ENCODE measurements around the gene GIMD1. TPM values are rescaled to one million over a fixed set of nuclear protein-coding genes. Genes with fewer than 3 reads are reported as not detected.
A peak's percentile ranks its signal among the peaks of the same experiment; 100 is the strongest.

GIMD1 gene
- total RNA-seq, 1 experiment from 2014 or later: not detected

DNA sequence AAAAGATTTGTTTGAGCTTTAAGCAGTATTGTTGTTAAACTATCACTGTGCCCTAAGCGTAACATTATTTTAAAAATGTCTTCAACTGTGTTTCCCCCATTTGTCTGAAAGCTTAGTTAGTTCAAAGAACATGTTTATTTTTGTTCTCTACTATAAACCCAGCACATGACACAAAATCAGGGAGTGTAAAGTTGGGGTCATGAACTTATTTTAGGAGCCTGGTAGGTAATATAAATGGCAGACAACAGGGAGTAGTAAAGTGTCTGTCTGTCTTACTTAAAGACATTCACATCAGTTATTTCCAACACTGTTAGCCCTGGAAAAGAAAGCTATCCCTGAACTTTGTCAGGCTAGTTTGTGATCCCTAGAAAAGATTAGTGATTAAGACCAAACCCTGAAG, 48.3 kb downstream of the GIMD1 start:
- Histone ChIP-seq H3K4me1 (replicated peaks; ENCODE audit: insufficient read depth) (peaks cover 10% of the 10 kb centered on the region; the same call in 1 of the 2 replicates), H3K4me2 (no peak overlapping the region), H3K9me3 (ENCODE audit: insufficient read depth, low read depth) (no peaks in the 10 kb centered on the region), H4K20me1 (ENCODE audit: insufficient read depth) (no peaks in the 10 kb centered on the region), H3K4me3 (no peak overlapping the region), H3K36me3 (ENCODE audit: low read depth) (no peaks in the 10 kb centered on the region), H3K79me2 (ENCODE audit: low read depth) (peaks cover 47% of the 10 kb centered on the region), H3F3A (ENCODE audit: insufficient read depth, low read depth) (peaks cover 8% of the 10 kb centered on the region), H3K9me2 (ENCODE audit: insufficient read depth) (no peaks in the 10 kb centered on the region), H3K27me3 (ENCODE audit: insufficient read depth, low read depth) (no peaks in the 10 kb centered on the region), H3K27ac (no peak overlapping the region), H2AFZ (no peak overlapping the region)
- POLR2A ChIA-PET (ENCODE audit: unreplicated experiment): no interaction called here
- BruUV-seq (replicated peaks): no TSS peak
- CTCF ChIA-PET: no interaction called here
- intact Hi-C loops (cut with micrococcal nuclease; ENCODE audit: unreplicated experiment): no loop called here
- no peak for DNase-seq
- TF ChIP-seq, protein P1, sequence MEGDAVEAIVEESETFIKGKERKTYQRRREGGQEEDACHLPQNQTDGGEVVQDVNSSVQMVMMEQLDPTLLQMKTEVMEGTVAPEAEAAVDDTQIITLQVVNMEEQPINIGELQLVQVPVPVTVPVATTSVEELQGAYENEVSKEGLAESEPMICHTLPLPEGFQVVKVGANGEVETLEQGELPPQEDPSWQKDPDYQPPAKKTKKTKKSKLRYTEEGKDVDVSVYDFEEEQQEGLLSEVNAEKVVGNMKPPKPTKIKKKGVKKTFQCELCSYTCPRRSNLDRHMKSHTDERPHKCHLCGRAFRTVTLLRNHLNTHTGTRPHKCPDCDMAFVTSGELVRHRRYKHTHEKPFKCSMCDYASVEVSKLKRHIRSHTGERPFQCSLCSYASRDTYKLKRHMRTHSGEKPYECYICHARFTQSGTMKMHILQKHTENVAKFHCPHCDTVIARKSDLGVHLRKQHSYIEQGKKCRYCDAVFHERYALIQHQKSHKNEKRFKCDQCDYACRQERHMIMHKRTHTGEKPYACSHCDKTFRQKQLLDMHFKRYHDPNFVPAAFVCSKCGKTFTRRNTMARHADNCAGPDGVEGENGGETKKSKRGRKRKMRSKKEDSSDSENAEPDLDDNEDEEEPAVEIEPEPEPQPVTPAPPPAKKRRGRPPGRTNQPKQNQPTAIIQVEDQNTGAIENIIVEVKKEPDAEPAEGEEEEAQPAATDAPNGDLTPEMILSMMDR (conservative IDR thresholded peaks at IDR 0.05): no peak

DNA sequence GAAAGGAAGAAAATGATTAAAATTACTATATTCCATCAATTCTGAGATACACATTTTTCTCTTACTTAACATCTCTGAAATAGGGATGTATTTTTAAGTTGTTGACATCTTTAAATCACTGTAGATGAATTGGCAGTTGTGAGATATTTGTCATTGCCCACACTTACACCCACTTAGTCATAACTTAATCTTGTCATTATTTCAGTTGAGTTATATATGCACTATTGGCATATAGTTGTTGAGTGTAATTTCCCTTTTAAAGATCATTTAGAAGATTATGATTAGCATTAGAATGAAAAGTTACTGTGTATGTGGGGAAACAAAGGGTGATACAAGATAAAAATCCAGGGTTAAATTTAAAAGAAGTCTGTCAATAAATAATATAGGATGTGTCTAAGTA, 50.1 kb downstream of the GIMD1 start:
- Histone ChIP-seq H3K36me3 (ENCODE audit: low read depth) (no peaks in the 10 kb centered on the region), H3K4me2 (peak overlapping the region; percentile 95; the same call in 1 of the 2 replicates), H3K9me3 (ENCODE audit: insufficient read depth, low read depth) (no peaks in the 10 kb centered on the region), H3K4me3 (no peak overlapping the region), H3K27me3 (ENCODE audit: insufficient read depth, low read depth) (no peaks in the 10 kb centered on the region), H4K20me1 (ENCODE audit: insufficient read depth) (no peaks in the 10 kb centered on the region), H3K79me2 (ENCODE audit: low read depth) (peaks cover 64% of the 10 kb centered on the region), H2AFZ (no peak overlapping the region), H3K9me2 (ENCODE audit: insufficient read depth) (no peaks in the 10 kb centered on the region), H3K27ac (no peak overlapping the region), H3F3A (ENCODE audit: insufficient read depth, low read depth) (peaks cover 12% of the 10 kb centered on the region), H3K4me1 (replicated peaks; ENCODE audit: insufficient read depth) (peaks cover 17% of the 10 kb centered on the region)
- ChIA-PET CTCF (no interaction called here), POLR2A (ENCODE audit: unreplicated experiment) (no interaction called here)
- intact Hi-C loops (cut with micrococcal nuclease; ENCODE audit: unreplicated experiment): no loop called here
- BruUV-seq (replicated peaks): no TSS peak
- no peak for DNase-seq
- TF ChIP-seq EZH2 (IDR thresholded peaks at IDR 0.05; ENCODE audit: low read depth): no peak
- TF ChIP-seq, protein P1 (conservative IDR thresholded peaks at IDR 0.05): no peak

DNA sequence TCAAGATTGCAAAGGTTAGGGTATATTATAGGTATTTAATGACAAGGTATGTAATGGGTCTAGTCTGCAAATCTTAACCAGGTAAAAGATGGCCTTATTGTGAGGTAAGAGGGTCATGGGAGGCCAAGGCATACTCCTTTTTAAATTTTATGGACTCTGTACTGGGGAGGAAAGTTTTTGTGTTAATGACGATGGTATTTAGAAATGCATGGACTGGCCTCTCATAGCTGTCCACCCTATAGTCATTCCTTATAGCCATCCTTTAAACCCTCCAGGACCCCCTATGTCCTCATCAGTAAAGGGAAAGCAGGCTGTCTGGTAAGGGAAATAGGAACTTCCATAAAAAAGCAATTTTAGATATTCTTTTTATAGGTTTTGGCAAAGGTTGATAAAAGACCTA, 50.8 kb downstream of the GIMD1 start:
- no peaks in the 10 kb centered on the region for H4K20me1 ChIP-seq (ENCODE audit: insufficient read depth)
- H3K4me2 ChIP-seq: peak overlapping the region; percentile 95
- no peaks in the 10 kb centered on the region for H3K9me3 ChIP-seq (ENCODE audit: insufficient read depth, low read depth)
- TF ChIP-seq EZH2 (IDR thresholded peaks at IDR 0.05; ENCODE audit: low read depth): no peak
- TF ChIP-seq, protein P1 (conservative IDR thresholded peaks at IDR 0.05): no peak
- peaks cover 66% of the 10 kb centered on the region for H3K79me2 ChIP-seq (ENCODE audit: low read depth)
- H3K27ac ChIP-seq: no peak overlapping the region
- peaks cover 12% of the 10 kb centered on the region; the same call in 1 of the 2 replicates for H3F3A ChIP-seq (ENCODE audit: insufficient read depth, low read depth)
- H3K27me3 ChIP-seq (ENCODE audit: insufficient read depth, low read depth): no peaks in the 10 kb centered on the region
- H3K4me1 ChIP-seq (replicated peaks; ENCODE audit: insufficient read depth): peaks cover 17% of the 10 kb centered on the region
- no peaks in the 10 kb centered on the region for H3K36me3 ChIP-seq (ENCODE audit: low read depth)
- POLR2A ChIA-PET (ENCODE audit: unreplicated experiment): no interaction called here
- CTCF ChIA-PET: no interaction called here
- DNase-seq: no peak
- BruUV-seq (replicated peaks): no TSS peak
- intact Hi-C loops (cut with micrococcal nuclease; ENCODE audit: unreplicated experiment): no loop called here
- no peaks in the 10 kb centered on the region for H3K9me2 ChIP-seq (ENCODE audit: insufficient read depth)
- H3K4me3 ChIP-seq: peak overlapping the region; percentile 98; the same call in 1 of the 2 replicates
- no peak overlapping the region for H2AFZ ChIP-seq
